Muscle of leg (tissue), 11 donors: ENCODE data around the gene FRY. TPM values are rescaled to one million over a fixed set of nuclear protein-coding genes. Genes with fewer than 3 reads are reported as not detected.

Experiments used
- DNase-seq: peaks from one replicate; pipeline ENCODE4 v3.0.0; 2013
- H3K27ac ChIP-seq: one replicate; pipeline ENCODE4 v1.5.1; 2013; ENCODE audit warnings: mild to moderate bottlenecking, low read length, control low read depth
- H3K27me3 ChIP-seq: one replicate; pipeline ENCODE4 v1.6.1; 2013; ENCODE audit warnings: low read length; ENCODE audit not compliant: control insufficient read depth, insufficient read depth
- H3K36me3 ChIP-seq: one replicate; pipeline ENCODE4 v1.6.1; 2013; ENCODE audit warnings: low read length; ENCODE audit not compliant: control insufficient read depth, insufficient read depth
- H3K4me1 ChIP-seq: one replicate; pipeline ENCODE4 v1.6.1; 2013; ENCODE audit warnings: low read length; ENCODE audit not compliant: control insufficient read depth, insufficient read depth
- H3K4me3 ChIP-seq: one replicate; pipeline ENCODE4 v1.5.1; 2013; ENCODE audit warnings: low read length, control low read depth
- H3K9me3 ChIP-seq: replicated peaks from 2 replicates; pipeline ENCODE4 v1.6.1; 2013; ENCODE audit warnings: low read depth, low read length; ENCODE audit not compliant: control insufficient read depth
- WGBS: methylation state at CpG from one replicate; pipeline ENCODE4 v1.1.5; 2013; ENCODE audit warnings: missing lambda C conversion rate; ENCODE audit not compliant: insufficient coverage; 5-methylcytosine and 5-hydroxymethylcytosine counted together
- polyA plus RNA-seq, 8 donors: library from polyadenylated mRNA; unstranded; fragments of 120-200 nt; gene quantifications; one replicate each; pipeline versions ENCODE4 v1.2.1 to v1.2.3, GENCODE V29; 2013; ENCODE audit warnings: inconsistent platforms in 1 of 8, low replicate concordance in 1 of 8; ENCODE audit not compliant: insufficient read length in 8 of 8, insufficient read depth in 1 of 8
- total RNA-seq: library from RNA; stranded (reverse); fragments of 120-200 nt; gene quantifications from one replicate; pipeline ENCODE4 v1.2.4, GENCODE V29; 2013

Gene FRY
- total and polyA plus RNA-seq, 9 donors, result 37.7 to 63.5 (median 47.3) TPM

- H3K36me3 ChIP-seq, result peaks cover 27% of the 10 kb centered on the region
- no peak overlapping the region for H3K27ac ChIP-seq
- H3K4me1 ChIP-seq, result no peaks in the 10 kb centered on the region
- H3K27me3 ChIP-seq, result no peaks in the 10 kb centered on the region
- WGBS, result 89% methylated on average over 3 of the region's 6 CpGs
- no peak overlapping the region for H3K4me3 ChIP-seq
- DNase-seq, result no peak
- no peaks in the 10 kb centered on the region for H3K9me3 ChIP-seq
Measured at GRCh38 chr13:32237681-32238080, 206.1 kb downstream of the FRY start.

GRCh38 chr13:32243695-32244094, 212.1 kb downstream of the FRY start:
- peaks cover 14% of the 10 kb centered on the region for H3K36me3 ChIP-seq
- H3K4me3 ChIP-seq, result no peak overlapping the region
- WGBS, result 85% methylated on average over 4 of the region's 5 CpGs

GRCh38 chr13:32245555-32245954, 214.0 kb downstream of the FRY start:
- no peak for DNase-seq
- Histone ChIP-seq H3K4me1 (no peaks in the 10 kb centered on the region), H3K4me3 (no peak overlapping the region), H3K9me3 (no peaks in the 10 kb centered on the region), H3K36me3 (peaks cover 21% of the 10 kb centered on the region), H3K27ac (no peak overlapping the region), H3K27me3 (no peaks in the 10 kb centered on the region)
- no CpG with 5 or more reads among the region's 5 CpGs for WGBS

More at GRCh38 chr13:32243695-32244094, 212.1 kb downstream of the FRY start:
- DNase-seq, result no peak
- Histone ChIP-seq H3K27me3 (no peaks in the 10 kb centered on the region), H3K27ac (no peak overlapping the region), H3K9me3 (no peaks in the 10 kb centered on the region), H3K4me1 (no peaks in the 10 kb centered on the region)

GRCh38 chr13:32246468-32246867, 214.9 kb downstream of the FRY start:
- Histone ChIP-seq H3K9me3 (no peaks in the 10 kb centered on the region), H3K4me1 (no peaks in the 10 kb centered on the region), H3K27me3 (no peaks in the 10 kb centered on the region), H3K27ac (no peak overlapping the region), H3K4me3 (no peak overlapping the region), H3K36me3 (peaks cover 21% of the 10 kb centered on the region)
- DNase-seq, result peak; percentile 53
- WGBS, result 41% methylated on average over 2 of the region's 2 CpGs

GRCh38 chr13:32247887-32248286, 216.3 kb downstream of the FRY start:
- no peak for DNase-seq
- Histone ChIP-seq H3K36me3 (peaks cover 24% of the 10 kb centered on the region), H3K27me3 (no peaks in the 10 kb centered on the region), H3K4me3 (no peak overlapping the region), H3K27ac (no peak overlapping the region), H3K4me1 (no peaks in the 10 kb centered on the region), H3K9me3 (no peaks in the 10 kb centered on the region)
- WGBS, result no CpG with 5 or more reads among the region's 1 CpG

GRCh38 chr13:32248801-32249200, 217.2 kb downstream of the FRY start:
- WGBS, result 65% methylated on average over 3 of the region's 3 CpGs
- DNase-seq, result no peak
- Histone ChIP-seq H3K27me3 (no peaks in the 10 kb centered on the region), H3K4me1 (no peaks in the 10 kb centered on the region), H3K9me3 (no peaks in the 10 kb centered on the region), H3K36me3 (peaks cover 22% of the 10 kb centered on the region), H3K27ac (no peak overlapping the region), H3K4me3 (no peak overlapping the region)

GRCh38 chr13:32252812-32253438, 221.4 kb downstream of the FRY start:
- Histone ChIP-seq H3K4me1 (no peaks in the 10 kb centered on the region), H3K36me3 (peaks cover 20% of the 10 kb centered on the region), H3K4me3 (no peak overlapping the region), H3K27ac (no peak overlapping the region), H3K9me3 (no peaks in the 10 kb centered on the region), H3K27me3 (no peaks in the 10 kb centered on the region)
- DNase-seq, result no peak
- WGBS, result 100% methylated on average over 2 of the region's 4 CpGs

- H3K4me3 ChIP-seq, result peak overlapping the region; percentile 0
- no peaks in the 10 kb centered on the region for H3K4me1 ChIP-seq
- DNase-seq, result no peak
- peak overlapping the region; percentile 64 for H3K27ac ChIP-seq
- WGBS, result 76% methylated on average over 9 of the region's 14 CpGs
- H3K36me3 ChIP-seq, result peaks cover 17% of the 10 kb centered on the region
- H3K27me3 ChIP-seq, result no peaks in the 10 kb centered on the region
- no peaks in the 10 kb centered on the region for H3K9me3 ChIP-seq
Measured at GRCh38 chr13:32253911-32254399, 222.4 kb downstream of the FRY start.

- H3K36me3 ChIP-seq, result peaks cover 17% of the 10 kb centered on the region
- H3K9me3 ChIP-seq, result no peaks in the 10 kb centered on the region
- no peak overlapping the region for H3K4me3 ChIP-seq
- H3K27me3 ChIP-seq, result no peaks in the 10 kb centered on the region
- H3K4me1 ChIP-seq, result no peaks in the 10 kb centered on the region
- DNase-seq, result no peak
- WGBS, result no CpG with 5 or more reads among the region's 3 CpGs
- H3K27ac ChIP-seq, result peak overlapping the region; percentile 64
Measured at GRCh38 chr13:32254416-32254815, 222.8 kb downstream of the FRY start.

- no peaks in the 10 kb centered on the region for H3K9me3 ChIP-seq
- H3K27me3 ChIP-seq, result no peaks in the 10 kb centered on the region
- no peaks in the 10 kb centered on the region for H3K4me1 ChIP-seq
- 69% methylated on average over 9 of the region's 10 CpGs for WGBS
- no peak for DNase-seq
- no peak overlapping the region for H3K4me3 ChIP-seq
- H3K27ac ChIP-seq, result peak overlapping the region; percentile 47
- H3K36me3 ChIP-seq, result peaks cover 10% of the 10 kb centered on the region
Measured at GRCh38 chr13:32254916-32255723, 223.5 kb downstream of the FRY start.
